ENCODE results near the gene LRIG1.

Gene LRIG1

GRCh38 chr3:66409771-66410754 is 90.8 kb downstream of the LRIG1 start:
- TF ChIP-seq CTCF (IDR thresholded peaks at IDR 0.05; ENCODE audit: extremely low read depth, insufficient read depth, missing control alignments): no peak
- DNase-seq (ENCODE audit: low spot score): no peak
- in situ Hi-C loops (cut with MboI; ENCODE audit: low pct_unique_long_range_greater_than_20kb, low sequenced_read_pairs, unreplicated experiment): loop anchor here (25.0 kb wide), 1 partner anchor 402 kb away; no protein-coding TSS in a partner anchor

DNA sequence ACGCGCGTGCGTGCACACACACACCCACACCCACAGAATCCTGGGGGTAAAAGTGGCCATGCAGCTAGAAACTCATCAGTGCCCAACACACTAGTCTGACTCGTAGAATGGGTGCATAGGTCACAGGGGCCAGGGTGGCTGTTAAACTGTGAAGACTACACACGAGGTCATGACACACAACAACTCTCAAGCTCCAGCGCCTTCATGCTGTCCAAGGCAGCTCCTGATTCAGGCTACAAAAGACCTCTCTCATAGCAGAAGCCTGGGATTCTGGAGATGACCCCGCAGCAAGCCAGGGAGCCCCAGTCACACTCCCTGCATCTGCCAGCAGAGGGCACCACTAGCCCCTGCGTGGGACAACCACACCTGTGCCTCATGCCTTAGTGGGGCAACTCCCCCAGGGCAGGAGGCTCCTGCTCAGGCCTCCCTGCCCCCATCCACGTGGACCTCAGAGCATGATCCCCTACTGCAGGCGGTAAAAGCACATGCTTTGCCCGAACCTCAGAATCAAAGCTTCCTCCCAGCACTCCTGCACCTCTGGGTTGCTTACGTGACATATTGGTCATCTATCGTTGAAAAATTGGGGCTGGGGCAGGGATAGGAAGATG is 93.1 kb downstream of the LRIG1 start:
- peak; percentile 90 for DNase-seq (ENCODE audit: low spot score)
- in situ Hi-C loops (cut with MboI; ENCODE audit: low pct_unique_long_range_greater_than_20kb, low sequenced_read_pairs, unreplicated experiment): loop anchor here (25.0 kb wide), 1 partner anchor 405 kb away; no protein-coding TSS in a partner anchor

GRCh38 chr3:66406831-66407610 is 93.8 kb downstream of the LRIG1 start:
- in situ Hi-C loops (cut with MboI; ENCODE audit: low pct_unique_long_range_greater_than_20kb, low sequenced_read_pairs, unreplicated experiment): loop anchor here (25.0 kb wide), 1 partner anchor 405 kb away; no protein-coding TSS in a partner anchor
- no peak for TF ChIP-seq CTCF (IDR thresholded peaks at IDR 0.05; ENCODE audit: extremely low read depth, insufficient read depth, missing control alignments)
- DNase-seq (ENCODE audit: low spot score): no peak

More for the DNA sequence above, 93.1 kb downstream of the LRIG1 start:
- TF ChIP-seq CTCF (IDR thresholded peaks at IDR 0.05; ENCODE audit: extremely low read depth, insufficient read depth, missing control alignments): peak; percentile 95

GRCh38 chr3:66406163-66406562 is 94.7 kb downstream of the LRIG1 start:
- DNase-seq (ENCODE audit: low spot score): no peak
- no peak for TF ChIP-seq CTCF (IDR thresholded peaks at IDR 0.05; ENCODE audit: extremely low read depth, insufficient read depth, missing control alignments)
- in situ Hi-C loops (cut with MboI; ENCODE audit: low pct_unique_long_range_greater_than_20kb, low sequenced_read_pairs, unreplicated experiment): loop anchor here (25.0 kb wide), 1 partner anchor 406 kb away; no protein-coding TSS in a partner anchor

- TF ChIP-seq CTCF (IDR thresholded peaks at IDR 0.05; ENCODE audit: extremely low read depth, insufficient read depth, missing control alignments): no peak
- in situ Hi-C loops (cut with MboI; ENCODE audit: low pct_unique_long_range_greater_than_20kb, low sequenced_read_pairs, unreplicated experiment): loop anchor here (25.0 kb wide), 1 partner anchor 407 kb away; no protein-coding TSS in a partner anchor
- DNase-seq (ENCODE audit: low spot score): no peak
Observed at GRCh38 chr3:66405701-66406091, 95.1 kb downstream of the LRIG1 start.
